HG03460 (cell line): ENCODE data around the gene METTL9.

Source experiments
- ATAC-seq: cut with Tn5 transposase; IDR thresholded peaks from one replicate; pipeline ENCODE4 v1.9.1; 2021; ENCODE audit not compliant: unreplicated experiment

METTL9 gene

GRCh38 chr16:21703589-21704174 lies 104.3 kb downstream of the METTL9 start:
- no peak for ATAC-seq

DNA sequence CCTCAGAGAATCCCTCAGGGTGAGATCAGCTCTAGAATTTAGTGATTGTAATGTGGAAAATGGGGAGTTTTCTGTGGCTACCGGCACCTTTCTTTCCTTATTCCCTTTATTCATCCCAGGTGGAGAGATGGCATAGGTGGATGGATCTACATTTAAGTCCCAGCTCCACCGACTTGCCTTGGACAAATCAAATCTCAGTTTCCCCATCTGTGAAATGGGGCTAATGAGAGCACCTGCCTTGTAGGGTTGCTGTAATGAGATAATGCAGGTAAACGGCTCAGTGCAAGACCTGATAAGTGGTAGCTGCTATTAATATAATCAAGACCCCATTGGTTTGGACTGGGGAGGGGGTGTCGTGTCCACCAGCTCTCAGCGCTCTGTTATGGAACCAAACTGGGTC lies 104.9 kb downstream of the METTL9 start:
- no peak for ATAC-seq

- no peak for ATAC-seq
Measured at GRCh38 chr16:21704733-21705132, 105.4 kb downstream of the METTL9 start.
